DOHH2 (cell line): ENCODE data around the gene HTR2A.

Experiments
- H3F3A ChIP-seq: fragments of 200-600 bp; sonication (generic), shearing (Covaris generic); 2 replicates; pipeline ENCODE4 v1.6.0; 2016; ENCODE audit warnings: antibody characterized with exemption, mild to moderate bottlenecking; ENCODE audit not compliant: control insufficient read depth, insufficient read depth
- H3K27ac ChIP-seq: fragments of 200-600 bp; sonication (generic); 2 replicates; pipeline ENCODE4 v1.5.1; 2014; ENCODE audit warnings: low read depth, mild to moderate bottlenecking, low read length, moderate library complexity
- H3K27me3 ChIP-seq: fragments of 200-600 bp; sonication (generic); 2 replicates; pipeline ENCODE4 v1.6.1; 2014; ENCODE audit warnings: mild to moderate bottlenecking, low read length, mixed read lengths; ENCODE audit not compliant: control insufficient read depth
- H3K36me3 ChIP-seq: fragments of 200-600 bp; sonication (generic); 2 replicates; pipeline ENCODE4 v1.6.1; 2014; ENCODE audit warnings: mild to moderate bottlenecking, low read length, moderate library complexity, mixed read lengths; ENCODE audit not compliant: control insufficient read depth
- H3K4me1 ChIP-seq: fragments of 200-600 bp; sonication (generic); 2 replicates; pipeline ENCODE4 v1.6.1; 2014; ENCODE audit warnings: mild to moderate bottlenecking, low read length, mixed read lengths; ENCODE audit not compliant: control insufficient read depth
- H3K4me2 ChIP-seq: fragments of 200-600 bp; sonication (generic); 2 replicates; pipeline ENCODE4 v1.6.0; 2014; ENCODE audit warnings: mild to moderate bottlenecking, low read length, moderate library complexity
- H3K4me3 ChIP-seq: fragments of 200-600 bp; sonication (generic); 2 replicates; pipeline ENCODE4 v1.5.1; 2014; ENCODE audit warnings: mild to moderate bottlenecking, low read length, mixed read lengths
- H3K79me2 ChIP-seq: fragments of 200-600 bp; sonication (generic); 2 replicates; pipeline ENCODE4 v1.6.1; 2014; ENCODE audit warnings: mild to moderate bottlenecking, low read length, mixed read lengths; ENCODE audit not compliant: control insufficient read depth
- H3K9me2 ChIP-seq: fragments of 200-600 bp; sonication (generic); replicated peaks from 2 replicates; pipeline ENCODE4 v1.6.1; 2014; ENCODE audit warnings: mild to moderate bottlenecking, low read length, mixed read lengths; ENCODE audit not compliant: control insufficient read depth
- H3K9me3 ChIP-seq: fragments of 200-600 bp; sonication (generic); 2 replicates; pipeline ENCODE4 v1.6.1; 2014; ENCODE audit warnings: antibody characterized with exemption, low read length, mixed read lengths; ENCODE audit not compliant: control insufficient read depth, insufficient read depth
- H4K20me1 ChIP-seq: fragments of 200-600 bp; sonication (generic); 2 replicates; pipeline ENCODE4 v1.6.0; 2014; ENCODE audit warnings: low read depth, mild to moderate bottlenecking, antibody characterized with exemption, low read length, moderate library complexity; ENCODE audit not compliant: control insufficient read depth, insufficient read depth
- CTCF ChIP-seq: fragments of 200-600 bp; sonication (generic); IDR thresholded peaks from one replicate; pipeline ENCODE4 v1.5.1; 2014; ENCODE audit warnings: antibody characterized with exemption, mild to moderate bottlenecking, low read depth, low read length; ENCODE audit not compliant: poor library complexity, severe bottlenecking
- EZH2phosphoT487 ChIP-seq: fragments of 200-600 bp; sonication (generic); IDR thresholded peaks from 2 replicates; pipeline ENCODE4 v1.6.1; 2017; ENCODE audit warnings: borderline replicate concordance, mild to moderate bottlenecking, antibody characterized with exemption, low read length, moderate library complexity, mixed read lengths

HTR2A gene

DNA sequence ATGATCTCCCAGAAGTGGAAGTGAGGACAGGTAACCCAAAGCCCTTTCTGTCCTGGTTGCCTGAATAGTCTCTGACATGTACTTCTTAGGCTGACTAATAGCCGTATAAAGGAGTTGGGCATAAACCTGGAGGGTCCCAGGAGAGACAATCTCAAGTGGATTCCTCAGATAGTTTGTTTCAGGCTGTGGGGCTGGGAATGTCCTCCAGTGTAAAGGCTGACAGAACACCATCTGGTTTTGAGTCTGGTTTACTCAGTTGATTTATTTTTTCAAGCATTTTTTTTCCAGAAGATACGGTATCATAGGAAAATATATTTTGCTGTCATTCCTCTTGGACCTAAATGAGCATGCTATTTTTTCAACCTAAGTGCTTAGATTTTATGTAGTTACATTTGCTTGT, 15.2 kb downstream of the HTR2A start:
- no peaks in the 10 kb centered on the region for H3K9me2 ChIP-seq
- no peak overlapping the region for H3K4me2 ChIP-seq
- no peaks in the 10 kb centered on the region for H3K4me1 ChIP-seq
- H3K27me3 ChIP-seq = peaks cover 24% of the 10 kb centered on the region
- TF ChIP-seq EZH2phosphoT487 (no peak), CTCF (no peak)
- H3K9me3 ChIP-seq = no peaks in the 10 kb centered on the region
- H3F3A ChIP-seq = no peaks in the 10 kb centered on the region
- no peak overlapping the region for H3K27ac ChIP-seq
- no peaks in the 10 kb centered on the region for H4K20me1 ChIP-seq
- H3K4me3 ChIP-seq = no peak overlapping the region
- no peaks in the 10 kb centered on the region for H3K79me2 ChIP-seq
- H3K36me3 ChIP-seq = no peaks in the 10 kb centered on the region

DNA sequence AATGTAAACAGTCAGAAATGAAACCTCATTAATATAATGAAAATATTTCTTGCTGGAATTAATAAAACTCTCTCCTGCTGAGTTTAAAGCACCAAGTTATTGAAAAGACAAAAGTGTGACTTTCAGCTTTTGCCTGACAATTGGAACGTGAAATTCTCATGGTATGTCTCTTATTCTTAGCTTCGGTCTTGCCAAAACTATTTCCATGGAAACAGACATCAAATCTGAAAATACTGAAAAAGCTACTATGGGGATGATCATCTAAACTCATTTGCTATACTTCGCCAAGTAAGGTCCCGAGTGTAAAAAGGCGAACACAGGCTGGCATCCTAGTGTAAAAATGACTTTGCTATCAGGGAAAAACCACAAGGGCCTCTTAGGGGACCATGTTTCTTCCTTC, 22.8 kb downstream of the HTR2A start:
- Histone ChIP-seq H3K9me3 (no peaks in the 10 kb centered on the region), H3F3A (no peaks in the 10 kb centered on the region), H3K36me3 (no peaks in the 10 kb centered on the region), H3K27ac (no peak overlapping the region), H3K9me2 (no peaks in the 10 kb centered on the region), H3K79me2 (no peaks in the 10 kb centered on the region), H3K4me3 (no peak overlapping the region), H3K4me2 (no peak overlapping the region), H3K4me1 (no peaks in the 10 kb centered on the region), H3K27me3 (peaks cover 16% of the 10 kb centered on the region), H4K20me1 (no peaks in the 10 kb centered on the region)
- no peak for TF ChIP-seq EZH2phosphoT487
- TF ChIP-seq CTCF = no peak

DNA sequence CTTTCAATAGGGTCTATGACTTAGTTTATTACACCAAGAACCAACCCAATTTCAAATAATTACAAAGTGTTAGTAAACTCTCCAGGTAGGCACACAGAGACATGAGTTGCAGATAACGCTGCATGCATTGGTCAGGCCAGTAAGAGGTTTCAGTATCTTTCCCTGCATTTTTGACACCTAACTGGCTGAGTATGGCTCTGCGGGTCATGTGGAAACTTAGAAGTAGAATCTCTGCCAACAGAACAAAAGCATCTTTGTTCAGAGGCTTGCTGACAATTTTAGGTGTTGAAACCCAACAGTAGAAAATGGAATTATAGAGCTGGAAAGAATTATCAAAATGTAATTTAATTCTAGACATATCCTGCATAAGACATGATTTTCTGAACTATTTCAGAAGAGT, 25.3 kb downstream of the HTR2A start:
- Histone ChIP-seq H3K36me3 (no peaks in the 10 kb centered on the region), H3K4me3 (no peak overlapping the region), H3F3A (no peaks in the 10 kb centered on the region), H3K79me2 (no peaks in the 10 kb centered on the region), H3K9me2 (no peaks in the 10 kb centered on the region), H3K27ac (no peak overlapping the region), H3K9me3 (no peaks in the 10 kb centered on the region), H3K4me1 (no peaks in the 10 kb centered on the region), H3K4me2 (no peak overlapping the region), H4K20me1 (no peaks in the 10 kb centered on the region), H3K27me3 (peaks cover 7% of the 10 kb centered on the region; the same call in 1 of the 2 replicates)
- TF ChIP-seq CTCF (no peak), EZH2phosphoT487 (no peak)

DNA sequence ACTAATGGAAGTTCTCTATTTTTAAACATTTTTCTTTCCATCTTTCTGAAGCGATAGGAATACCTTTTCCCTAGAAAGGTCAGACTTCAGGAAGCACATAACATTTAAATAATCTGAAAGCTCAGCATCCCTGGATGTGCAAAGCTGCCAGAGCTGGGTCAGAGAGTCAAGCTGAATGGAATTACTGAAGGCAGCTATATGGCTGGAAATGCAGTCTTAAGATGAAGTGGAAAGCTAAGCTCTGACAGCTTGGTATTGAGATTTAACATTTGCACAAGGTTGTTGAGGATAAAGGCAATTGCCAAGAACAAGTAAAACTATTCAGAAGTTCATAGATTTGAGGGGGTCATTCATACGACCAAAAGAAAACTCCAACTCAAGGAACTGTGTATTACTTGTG, 28.8 kb downstream of the HTR2A start:
- Histone ChIP-seq H3K79me2 (no peaks in the 10 kb centered on the region), H3K27me3 (0 out of 2 replicates have a peak, but pooled peaks cover 4% of the 10 kb centered on the region), H3K9me3 (no peaks in the 10 kb centered on the region), H3K4me3 (no peak overlapping the region), H3K9me2 (no peaks in the 10 kb centered on the region), H3K36me3 (no peaks in the 10 kb centered on the region), H3K4me2 (no peak overlapping the region), H3K27ac (no peak overlapping the region), H3K4me1 (peaks cover 7% of the 10 kb centered on the region), H3F3A (no peaks in the 10 kb centered on the region), H4K20me1 (no peaks in the 10 kb centered on the region)
- TF ChIP-seq CTCF = no peak
- no peak for TF ChIP-seq EZH2phosphoT487
